ENCODE data around the gene MSH2.
"Not testable (repeated sequence)": the region's sequence is repeated elsewhere in the genome, so short reads cannot be mapped to it uniquely, and the experiment has no call there.

The MSH2 gene

GRCh38 chr2:47402805-47403608 lies at the start of gene MSH2:
MSH2 (plus strand) TSS chr2:47403156; CDS start chr2:47403192, 36 bp downstream.
- peak; percentile 94 for DNase-seq (ENCODE audit: low spot score)

- no peak for DNase-seq (ENCODE audit: low spot score)
Observed at GRCh38 chr2:47354013-47354847, 48.7 kb upstream of the MSH2 start.

GRCh38 chr2:47354848-47355204 lies 48.1 kb upstream of the MSH2 start:
- DNase-seq (ENCODE audit: low spot score), result no peak

- DNase-seq (ENCODE audit: low spot score), result no peak
Observed at GRCh38 chr2:47357483-47357882, 45.5 kb upstream of the MSH2 start.

- no peak for DNase-seq (ENCODE audit: low spot score)
Observed at GRCh38 chr2:47359375-47359868, 43.5 kb upstream of the MSH2 start.

GRCh38 chr2:47360283-47360682 lies 42.7 kb upstream of the MSH2 start:
- no peak for DNase-seq (ENCODE audit: low spot score)

- no peak for DNase-seq (ENCODE audit: low spot score)
Observed at GRCh38 chr2:47360927-47361326, 42.0 kb upstream of the MSH2 start.

- not testable (repeated sequence) for DNase-seq (ENCODE audit: low spot score)
Observed at GRCh38 chr2:47361505-47362229, 41.3 kb upstream of the MSH2 start.

GRCh38 chr2:47373747-47374146 lies 29.2 kb upstream of the MSH2 start:
- no peak for DNase-seq (ENCODE audit: low spot score)

GRCh38 chr2:47375307-47375706 lies 27.6 kb upstream of the MSH2 start:
- DNase-seq (ENCODE audit: low spot score), result no peak

- DNase-seq (ENCODE audit: low spot score), result no peak
Observed at GRCh38 chr2:47379384-47379783, 23.6 kb upstream of the MSH2 start.

- DNase-seq (ENCODE audit: low spot score), result no peak
Observed at GRCh38 chr2:47381408-47381807, 21.5 kb upstream of the MSH2 start.

- no peak for DNase-seq (ENCODE audit: low spot score)
Observed at GRCh38 chr2:47386551-47386950, 16.4 kb upstream of the MSH2 start.

- no peak for DNase-seq (ENCODE audit: low spot score)
Observed at GRCh38 chr2:47388888-47389287, 14.1 kb upstream of the MSH2 start.

- DNase-seq (ENCODE audit: low spot score), result no peak
Observed at GRCh38 chr2:47389692-47390091, 13.3 kb upstream of the MSH2 start.

GRCh38 chr2:47401789-47402554 lies 984 bp upstream of the MSH2 start:
- DNase-seq (ENCODE audit: low spot score), result no peak

GRCh38 chr2:47402555-47402804 lies 476 bp upstream of the MSH2 start:
- DNase-seq (ENCODE audit: low spot score), result no peak

- DNase-seq (ENCODE audit: low spot score), result no peak
Observed at GRCh38 chr2:47403609-47404193, 745 bp downstream of the MSH2 start.

GRCh38 chr2:47404356-47404755 lies 1.4 kb downstream of the MSH2 start:
- DNase-seq (ENCODE audit: low spot score), result no peak

- DNase-seq (ENCODE audit: low spot score), result no peak
Observed at GRCh38 chr2:47405757-47406156, 2.8 kb downstream of the MSH2 start.

- DNase-seq (ENCODE audit: low spot score), result not testable (repeated sequence)
Observed at GRCh38 chr2:47406649-47407330, 3.8 kb downstream of the MSH2 start.

Data from ecto neural progenitor cell (in vitro differentiated cells).